ENCODE measurements around the gene ELMO1. TPM values are rescaled to one million over a fixed set of nuclear protein-coding genes. Genes with fewer than 3 reads are reported as not detected.

Gene ELMO1
- polyA plus RNA-seq (2013), result 217 TPM

GRCh38 chr7:37448636-37449361 is at the start of gene ELMO1:
TSS of gene ELMO1 (minus strand) at chr7:37448864. CDS start at chr7:37342690, 106,174 bp downstream.
- POLR2A ChIA-PET, result interaction anchor here (0.6 to 1.6 kb wide), 3 partner anchors 18 to 281 kb away, joined by 3 to 5 read pairs (median 3); no protein-coding TSS in a partner anchor
- WGBS (ENCODE audit: insufficient coverage), result under 1% methylated on average over 49 of the region's 56 CpGs

DNA sequence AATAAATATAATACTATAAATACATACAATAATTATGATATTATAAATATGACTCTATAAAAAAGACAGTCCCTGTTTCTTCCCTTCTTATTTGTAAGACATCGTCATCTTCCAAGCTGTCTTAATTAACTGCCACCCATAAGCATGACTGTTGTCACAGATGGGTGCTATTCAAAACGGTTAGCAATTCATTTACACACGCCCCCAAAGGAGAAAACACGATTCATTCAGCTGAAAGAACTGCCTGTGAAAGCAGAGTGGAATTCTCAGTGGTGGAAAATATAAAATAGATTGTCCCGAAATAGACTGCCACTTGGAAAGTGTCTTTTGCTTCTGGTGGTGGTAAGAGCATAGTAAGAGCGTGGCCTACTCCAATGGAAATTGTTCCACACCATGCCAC is 48.9 kb upstream of the ELMO1 start:
- ChIA-PET POLR2A (no interaction called here), CTCF (interaction anchor here (1.2 to 11.4 kb wide), 5 partner anchors 9 to 57 kb away, joined by 3 to 94 read pairs (median 3); partner anchors contain the start of gene ELMO1)
- Histone ChIP-seq H3K4me1 (ENCODE audit: control extremely low read depth in 1 of 4, control insufficient read depth in 4 of 4, insufficient read depth in 4 of 4, low read length in 3 of 4) (peaks cover 0 to 8% (median 7%) of the 10 kb centered on the region in 4 experiments), H3K9me3 (ENCODE audit: control extremely low read depth in 1 of 5, control insufficient read depth in 4 of 5, insufficient read depth in 2 of 5, low read depth in 1 of 5, low read length in 4 of 5) (no peaks in the 10 kb centered on the region), H3K36me3 (ENCODE audit: control insufficient read depth in 4 of 4, insufficient read depth in 4 of 4, low read length in 3 of 4) (no peaks in the 10 kb centered on the region), H3K4me3 (ENCODE audit: control insufficient read depth in 1 of 7, extremely low read depth in 1 of 7, insufficient read depth in 4 of 7, low read depth in 2 of 7, low read length in 6 of 7) (no peak overlapping the region), H3K27me3 (replicated peaks in 2 of 5; ENCODE audit: control insufficient read depth in 4 of 5, insufficient read depth in 5 of 5, low read length in 4 of 5) (no peaks in the 10 kb centered on the region), H3K27ac (ENCODE audit: insufficient read depth in 1 of 2, low read depth in 1 of 2, low read length in 2 of 2, poor library complexity in 1 of 2, severe bottlenecking in 2 of 2) (no peak overlapping the region)
- DNase-seq, result no peak
- WGBS (ENCODE audit: insufficient coverage), result 100% methylated on average over 5 of the region's 6 CpGs

More at GRCh38 chr7:37448636-37449361, at the start of gene ELMO1:
- Histone ChIP-seq H3K4me1 (ENCODE audit: control extremely low read depth in 1 of 4, control insufficient read depth in 4 of 4, insufficient read depth in 4 of 4, low read length in 3 of 4) (peaks cover 13 to 36% (median 27%) of the 10 kb centered on the region in 4 experiments), H3K9me3 (ENCODE audit: control extremely low read depth in 1 of 5, control insufficient read depth in 4 of 5, insufficient read depth in 2 of 5, low read depth in 1 of 5, low read length in 4 of 5) (no peaks in the 10 kb centered on the region), H3K4me3 (ENCODE audit: control insufficient read depth in 1 of 7, extremely low read depth in 1 of 7, insufficient read depth in 4 of 7, low read depth in 2 of 7, low read length in 6 of 7) (peak within 1 kb of the TSS; percentile 83 to 91 (median 86)), H3K27ac (ENCODE audit: insufficient read depth in 1 of 2, low read depth in 1 of 2, low read length in 2 of 2, poor library complexity in 1 of 2, severe bottlenecking in 2 of 2) (peak within 1 kb of the TSS; percentile 62 to 80), H3K36me3 (ENCODE audit: control insufficient read depth in 4 of 4, insufficient read depth in 4 of 4, low read length in 3 of 4) (peaks cover 0 to 10% (median 0%) of the 10 kb centered on the region in 4 experiments), H3K27me3 (replicated peaks in 2 of 5; ENCODE audit: control insufficient read depth in 4 of 5, insufficient read depth in 5 of 5, low read length in 4 of 5) (no peaks in the 10 kb centered on the region)
- peak; percentile 92 to 97 (median 95) for DNase-seq
- CTCF ChIA-PET, result interaction anchor here (1.0 to 9.7 kb wide), 16 partner anchors 10 to 213 kb away, joined by 3 to 64 read pairs (median 4); no protein-coding TSS in a partner anchor

DNA sequence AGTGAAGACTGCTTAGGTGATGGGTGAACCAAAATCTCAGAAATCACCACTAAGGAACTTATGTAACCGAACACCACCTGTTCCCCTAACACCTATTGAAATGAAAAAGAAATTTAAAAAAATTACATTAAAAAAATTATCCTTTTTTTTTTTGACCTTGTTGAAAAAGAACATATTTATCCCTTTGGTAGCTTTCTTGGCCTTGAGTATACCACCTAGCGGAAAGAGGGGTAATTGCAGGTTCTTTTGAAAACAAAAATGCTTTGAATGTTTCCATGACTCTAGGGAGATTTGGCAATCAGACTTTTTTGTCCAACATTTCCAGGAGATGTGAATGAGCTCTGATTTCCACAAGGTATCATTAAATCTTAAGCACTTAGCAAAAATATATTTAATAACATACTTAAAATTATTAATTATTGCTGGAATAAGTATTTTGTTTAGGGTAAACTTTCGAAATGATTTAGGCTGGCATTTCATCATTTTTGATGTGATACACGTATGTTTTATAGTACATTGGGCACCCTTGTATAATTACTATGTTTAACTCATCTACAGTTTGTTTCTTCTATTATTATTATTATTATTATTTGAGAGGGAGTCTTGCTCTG is 47.0 kb upstream of the ELMO1 start:
- peaks cover 0 to 2% (median 0%) of the 10 kb centered on the region in 5 experiments for H3K9me3 ChIP-seq (ENCODE audit: control extremely low read depth in 1 of 5, control insufficient read depth in 4 of 5, insufficient read depth in 2 of 5, low read depth in 1 of 5, low read length in 4 of 5)
- peak; percentile 43 to 68 (median 65) for DNase-seq
- ChIA-PET POLR2A (interaction anchor here (1.1 kb wide), 1 partner anchor 20 kb away, joined by 3 read pairs; no protein-coding TSS in a partner anchor), CTCF (interaction anchor here (0.6 to 11.4 kb wide), 25 partner anchors 11 to 335 kb away, joined by 3 to 94 read pairs (median 4); no protein-coding TSS in a partner anchor)
- H3K4me1 ChIP-seq (ENCODE audit: control extremely low read depth in 1 of 4, control insufficient read depth in 4 of 4, insufficient read depth in 4 of 4, low read length in 3 of 4), result peaks cover 0 to 8% (median 7%) of the 10 kb centered on the region in 4 experiments
- H3K36me3 ChIP-seq (ENCODE audit: control insufficient read depth in 4 of 4, insufficient read depth in 4 of 4, low read length in 3 of 4), result no peaks in the 10 kb centered on the region
- H3K4me3 ChIP-seq (ENCODE audit: control insufficient read depth in 1 of 7, extremely low read depth in 1 of 7, insufficient read depth in 4 of 7, low read depth in 2 of 7, low read length in 6 of 7), result no peak overlapping the region
- 13% methylated on average over 1 of the region's 4 CpGs for WGBS (ENCODE audit: insufficient coverage)
- H3K27me3 ChIP-seq (replicated peaks in 2 of 5; ENCODE audit: control insufficient read depth in 4 of 5, insufficient read depth in 5 of 5, low read length in 4 of 5), result no peaks in the 10 kb centered on the region
- H3K27ac ChIP-seq (ENCODE audit: insufficient read depth in 1 of 2, low read depth in 1 of 2, low read length in 2 of 2, poor library complexity in 1 of 2, severe bottlenecking in 2 of 2), result no peak overlapping the region

- peak overlapping the region in 1 of 7 experiments; percentile 10 for H3K4me3 ChIP-seq (ENCODE audit: control insufficient read depth in 1 of 7, extremely low read depth in 1 of 7, insufficient read depth in 4 of 7, low read depth in 2 of 7, low read length in 6 of 7)
- ChIA-PET POLR2A (no interaction called here), CTCF (interaction anchor here (0.7 to 11.4 kb wide), 21 partner anchors 12 to 366 kb away, joined by 3 to 94 read pairs (median 5); no protein-coding TSS in a partner anchor)
- DNase-seq, result peak; percentile 27 to 70 (median 58)
- H3K9me3 ChIP-seq (ENCODE audit: control extremely low read depth in 1 of 5, control insufficient read depth in 4 of 5, insufficient read depth in 2 of 5, low read depth in 1 of 5, low read length in 4 of 5), result peaks cover 0 to 2% (median 0%) of the 10 kb centered on the region in 5 experiments
- no peaks in the 10 kb centered on the region for H3K36me3 ChIP-seq (ENCODE audit: control insufficient read depth in 4 of 4, insufficient read depth in 4 of 4, low read length in 3 of 4)
- H3K4me1 ChIP-seq (ENCODE audit: control extremely low read depth in 1 of 4, control insufficient read depth in 4 of 4, insufficient read depth in 4 of 4, low read length in 3 of 4), result peaks cover 3 to 8% (median 7%) of the 10 kb centered on the region in 4 experiments
- no peak overlapping the region for H3K27ac ChIP-seq (ENCODE audit: insufficient read depth in 1 of 2, low read depth in 1 of 2, low read length in 2 of 2, poor library complexity in 1 of 2, severe bottlenecking in 2 of 2)
- 0% methylated on average over 1 of the region's 2 CpGs for WGBS (ENCODE audit: insufficient coverage)
- H3K27me3 ChIP-seq (replicated peaks in 2 of 5; ENCODE audit: control insufficient read depth in 4 of 5, insufficient read depth in 5 of 5, low read length in 4 of 5), result no peaks in the 10 kb centered on the region
Observed at GRCh38 chr7:37494926-37495325, 46.3 kb upstream of the ELMO1 start.

- ChIA-PET POLR2A (no interaction called here), CTCF (interaction anchor here (1.1 to 11.4 kb wide), 3 partner anchors 13 to 281 kb away, joined by 3 to 94 read pairs (median 3); no protein-coding TSS in a partner anchor)
- Histone ChIP-seq H3K27ac (ENCODE audit: insufficient read depth in 1 of 2, low read depth in 1 of 2, low read length in 2 of 2, poor library complexity in 1 of 2, severe bottlenecking in 2 of 2) (no peak overlapping the region), H3K27me3 (replicated peaks in 2 of 5; ENCODE audit: control insufficient read depth in 4 of 5, insufficient read depth in 5 of 5, low read length in 4 of 5) (no peaks in the 10 kb centered on the region), H3K36me3 (ENCODE audit: control insufficient read depth in 4 of 4, insufficient read depth in 4 of 4, low read length in 3 of 4) (no peaks in the 10 kb centered on the region), H3K9me3 (ENCODE audit: control extremely low read depth in 1 of 5, control insufficient read depth in 4 of 5, insufficient read depth in 2 of 5, low read depth in 1 of 5, low read length in 4 of 5) (peaks cover 0 to 2% (median 0%) of the 10 kb centered on the region in 5 experiments), H3K4me3 (ENCODE audit: control insufficient read depth in 1 of 7, extremely low read depth in 1 of 7, insufficient read depth in 4 of 7, low read depth in 2 of 7, low read length in 6 of 7) (no peak overlapping the region), H3K4me1 (ENCODE audit: control extremely low read depth in 1 of 4, control insufficient read depth in 4 of 4, insufficient read depth in 4 of 4, low read length in 3 of 4) (peaks cover 3 to 8% (median 7%) of the 10 kb centered on the region in 4 experiments)
- 98% methylated on average over 13 of the region's 13 CpGs for WGBS (ENCODE audit: insufficient coverage)
- DNase-seq, result no peak
Observed at GRCh38 chr7:37493810-37494209, 45.1 kb upstream of the ELMO1 start.

DNA sequence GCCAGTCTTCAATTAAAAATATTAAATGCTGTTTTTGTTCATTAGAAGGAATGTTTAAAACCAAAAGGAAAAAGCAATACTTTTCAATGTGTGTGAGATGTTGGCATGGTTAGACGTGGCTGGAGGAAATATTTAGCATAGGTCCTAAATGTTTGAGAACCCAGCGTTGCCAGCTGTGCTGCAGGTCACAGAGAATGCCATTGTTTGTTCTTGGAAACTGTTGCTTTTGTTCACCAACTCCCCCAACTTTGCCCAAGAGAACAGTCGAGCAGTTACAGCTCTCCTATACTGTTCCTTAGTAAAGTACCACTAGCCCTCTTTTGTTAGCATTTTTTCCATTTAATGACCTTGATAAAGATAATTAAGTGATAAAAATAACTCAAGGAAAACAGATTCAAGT is 44.5 kb upstream of the ELMO1 start:
- ChIA-PET CTCF (interaction anchor here (1.2 to 11.4 kb wide), 2 partner anchors 14 to 44 kb away, joined by 3 to 94 read pairs; no protein-coding TSS in a partner anchor), POLR2A (no interaction called here)
- Histone ChIP-seq H3K4me1 (ENCODE audit: control extremely low read depth in 1 of 4, control insufficient read depth in 4 of 4, insufficient read depth in 4 of 4, low read length in 3 of 4) (peaks cover 3 to 8% (median 7%) of the 10 kb centered on the region in 4 experiments), H3K27ac (ENCODE audit: insufficient read depth in 1 of 2, low read depth in 1 of 2, low read length in 2 of 2, poor library complexity in 1 of 2, severe bottlenecking in 2 of 2) (no peak overlapping the region), H3K9me3 (ENCODE audit: control extremely low read depth in 1 of 5, control insufficient read depth in 4 of 5, insufficient read depth in 2 of 5, low read depth in 1 of 5, low read length in 4 of 5) (peaks cover 0 to 6% (median under 1%) of the 10 kb centered on the region in 5 experiments), H3K4me3 (ENCODE audit: control insufficient read depth in 1 of 7, extremely low read depth in 1 of 7, insufficient read depth in 4 of 7, low read depth in 2 of 7, low read length in 6 of 7) (no peak overlapping the region), H3K36me3 (ENCODE audit: control insufficient read depth in 4 of 4, insufficient read depth in 4 of 4, low read length in 3 of 4) (no peaks in the 10 kb centered on the region), H3K27me3 (replicated peaks in 2 of 5; ENCODE audit: control insufficient read depth in 4 of 5, insufficient read depth in 5 of 5, low read length in 4 of 5) (no peaks in the 10 kb centered on the region)
- WGBS (ENCODE audit: insufficient coverage), result 95% methylated on average over 2 of the region's 3 CpGs
- no peak for DNase-seq
